Astrocyte (in vitro differentiated cells and primary cell): ENCODE measurements around the gene PRKCE.

ENCODE experiments used
- EZH2 ChIP-seq: IDR thresholded peaks from 2 replicates; pipeline ENCODE4 v1.6.1; 2012; ENCODE audit warnings: mild to moderate bottlenecking, low read length, inconsistent platforms; ENCODE audit not compliant: insufficient read depth
- TF ChIP-seq, protein P1 (sequence below): IDR thresholded peaks from 2 replicates; pipeline ENCODE4 v1.5.1; 2011; ENCODE audit warnings: low read depth, mild to moderate bottlenecking, inconsistent platforms, low read length, moderate library complexity; ENCODE audit not compliant: insufficient read depth

GRCh38 chr2:46225150-46225625 is 573.7 kb downstream of the PRKCE start:
- TF ChIP-seq, protein P1, sequence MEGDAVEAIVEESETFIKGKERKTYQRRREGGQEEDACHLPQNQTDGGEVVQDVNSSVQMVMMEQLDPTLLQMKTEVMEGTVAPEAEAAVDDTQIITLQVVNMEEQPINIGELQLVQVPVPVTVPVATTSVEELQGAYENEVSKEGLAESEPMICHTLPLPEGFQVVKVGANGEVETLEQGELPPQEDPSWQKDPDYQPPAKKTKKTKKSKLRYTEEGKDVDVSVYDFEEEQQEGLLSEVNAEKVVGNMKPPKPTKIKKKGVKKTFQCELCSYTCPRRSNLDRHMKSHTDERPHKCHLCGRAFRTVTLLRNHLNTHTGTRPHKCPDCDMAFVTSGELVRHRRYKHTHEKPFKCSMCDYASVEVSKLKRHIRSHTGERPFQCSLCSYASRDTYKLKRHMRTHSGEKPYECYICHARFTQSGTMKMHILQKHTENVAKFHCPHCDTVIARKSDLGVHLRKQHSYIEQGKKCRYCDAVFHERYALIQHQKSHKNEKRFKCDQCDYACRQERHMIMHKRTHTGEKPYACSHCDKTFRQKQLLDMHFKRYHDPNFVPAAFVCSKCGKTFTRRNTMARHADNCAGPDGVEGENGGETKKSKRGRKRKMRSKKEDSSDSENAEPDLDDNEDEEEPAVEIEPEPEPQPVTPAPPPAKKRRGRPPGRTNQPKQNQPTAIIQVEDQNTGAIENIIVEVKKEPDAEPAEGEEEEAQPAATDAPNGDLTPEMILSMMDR = no peak
- TF ChIP-seq EZH2 = no peak
